ENCODE measurements around the gene TBC1D10A.
A peak's percentile ranks its signal among the peaks of the same experiment; 100 is the strongest.

Gene TBC1D10A

GRCh38 chr22:30297991-30298701, 28.6 kb downstream of the TBC1D10A start:
- no peak for DNase-seq

DNA sequence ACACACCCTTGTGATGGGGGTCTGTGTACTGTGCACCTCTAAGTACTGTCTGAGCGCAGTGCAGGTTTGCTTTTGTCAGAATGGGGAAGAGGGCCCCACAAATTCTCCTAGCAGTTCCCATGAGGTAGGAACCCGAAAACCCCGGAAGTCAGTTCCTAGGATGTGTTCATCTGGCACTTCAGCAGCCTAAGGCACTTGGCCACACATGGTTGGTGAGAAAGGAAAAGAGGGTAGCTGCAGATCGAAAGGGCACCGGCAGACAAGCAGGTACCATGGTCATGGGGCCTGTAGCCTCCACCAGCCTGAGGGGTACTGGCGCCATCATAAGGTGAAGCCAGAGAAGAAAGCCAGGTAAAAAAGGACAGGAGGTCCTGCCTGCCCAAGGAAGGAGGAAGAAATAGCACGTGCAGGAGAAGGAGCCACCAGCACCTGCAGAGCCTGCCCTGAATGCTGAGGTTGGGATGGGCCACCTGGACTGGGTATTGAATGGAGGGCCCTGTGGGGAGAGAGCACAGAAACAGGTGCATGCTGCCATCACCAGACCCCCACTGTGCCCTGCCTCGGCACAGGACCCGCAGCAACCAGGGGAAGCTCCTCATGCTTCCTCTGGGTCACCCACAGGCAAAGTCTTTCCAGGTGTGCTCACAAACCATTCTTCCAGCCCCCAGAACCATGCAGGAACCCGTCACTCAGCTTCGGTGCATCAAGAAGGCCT, 29.3 kb downstream of the TBC1D10A start:
- DNase-seq: no peak

DNA sequence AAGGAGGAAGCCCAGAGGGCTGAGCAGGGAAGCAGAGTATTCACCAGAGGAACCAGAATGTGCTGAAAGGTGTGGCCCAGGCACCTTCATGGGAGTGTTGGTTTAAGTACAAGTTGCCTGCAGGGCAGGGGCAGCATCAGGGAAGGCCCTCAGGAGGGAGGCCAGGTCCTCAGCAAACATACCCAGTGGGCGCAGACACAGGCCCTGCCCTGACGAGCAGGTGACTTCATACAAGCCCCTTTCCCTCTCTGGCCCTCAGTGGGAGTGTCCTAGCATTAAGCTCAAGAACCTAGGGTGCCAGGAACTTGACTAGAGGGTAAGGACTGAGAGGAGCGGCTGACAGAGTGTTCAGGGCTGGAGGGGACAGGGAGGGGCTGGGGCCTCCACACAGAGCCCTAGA, 29.9 kb downstream of the TBC1D10A start:
- no peak for DNase-seq

DNA sequence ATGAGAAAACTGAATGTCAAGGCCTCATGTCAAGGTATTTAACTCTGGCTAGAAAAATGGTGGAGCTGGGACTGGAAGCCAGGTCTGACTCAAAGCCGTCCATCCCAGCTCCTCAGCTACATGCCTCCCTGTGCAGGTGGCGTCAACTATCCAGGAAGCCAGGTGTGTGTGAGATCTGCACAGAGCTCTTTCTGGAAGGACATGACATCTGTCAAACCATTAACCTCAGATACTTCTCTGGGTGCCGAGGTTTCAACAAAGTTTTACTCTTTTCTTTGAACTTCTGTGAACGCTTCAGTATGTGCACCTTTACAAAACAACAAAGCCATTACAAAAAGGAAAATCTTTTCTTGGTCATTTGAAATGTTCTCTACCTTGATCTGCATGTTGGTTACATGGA, 30.4 kb downstream of the TBC1D10A start:
- DNase-seq: no peak

DNA sequence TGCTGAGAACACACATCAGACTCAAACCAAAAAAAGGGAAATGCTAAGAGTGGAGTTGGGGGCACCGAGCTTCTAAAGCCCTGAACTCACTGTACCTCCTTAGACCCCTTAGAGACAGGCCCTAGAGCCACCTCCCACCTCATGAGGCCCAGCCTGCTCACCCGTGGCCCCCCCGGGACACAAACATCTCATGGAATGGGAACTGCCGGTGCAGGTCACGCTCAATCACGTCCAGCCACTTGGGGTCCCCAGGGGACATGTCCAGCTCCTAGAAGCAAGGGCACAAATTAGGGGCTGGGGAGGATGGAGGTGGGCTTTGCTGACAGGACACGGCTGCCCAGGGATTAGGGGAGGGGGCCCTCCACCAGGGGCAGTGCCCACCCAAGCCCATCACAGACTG, 31.2 kb downstream of the TBC1D10A start:
- DNase-seq: no peak

DNA sequence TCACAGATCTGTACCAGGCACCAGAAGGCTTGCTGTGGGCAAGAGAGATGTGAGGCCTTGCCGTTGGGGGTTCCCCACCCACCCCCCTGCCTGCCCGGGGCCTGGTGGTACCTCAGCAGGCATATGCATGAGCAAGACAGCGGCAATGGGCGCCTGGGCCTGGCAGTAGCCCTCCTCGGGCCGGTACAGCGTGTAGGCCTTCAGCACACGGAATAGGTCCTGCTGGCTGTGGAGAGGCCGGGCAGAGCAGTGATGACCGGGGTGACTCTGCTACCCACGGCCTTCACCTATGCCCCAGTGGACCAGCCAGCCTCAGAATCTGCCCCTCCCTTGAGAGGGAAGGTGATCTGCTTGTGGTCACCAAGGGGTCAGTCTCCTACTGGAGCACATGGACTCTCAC, 31.9 kb downstream of the TBC1D10A start:
- no peak for DNase-seq

DNA sequence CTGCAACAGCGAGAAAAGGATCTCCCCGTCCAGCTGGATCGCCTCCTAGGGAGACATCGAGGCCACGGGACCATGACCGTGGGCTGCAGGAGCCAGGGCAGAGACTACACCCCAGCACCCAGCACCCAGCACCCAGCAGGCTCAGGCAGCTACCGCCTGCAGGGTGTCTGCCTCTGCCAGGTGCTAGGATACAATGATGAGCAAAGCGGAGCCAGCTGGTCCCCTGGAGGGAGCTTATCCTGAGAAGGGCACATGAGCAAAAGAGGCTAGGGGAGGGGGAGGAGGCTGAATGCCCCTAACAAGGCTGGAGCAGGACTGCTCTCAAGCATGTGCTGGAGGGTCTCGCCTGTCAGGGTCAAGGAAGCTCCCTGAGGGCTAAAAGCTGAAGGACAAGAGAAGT, 32.7 kb downstream of the TBC1D10A start:
- DNase-seq: no peak

- DNase-seq: no peak
Measured at GRCh38 chr22:30293026-30293425, 33.7 kb downstream of the TBC1D10A start.

DNA sequence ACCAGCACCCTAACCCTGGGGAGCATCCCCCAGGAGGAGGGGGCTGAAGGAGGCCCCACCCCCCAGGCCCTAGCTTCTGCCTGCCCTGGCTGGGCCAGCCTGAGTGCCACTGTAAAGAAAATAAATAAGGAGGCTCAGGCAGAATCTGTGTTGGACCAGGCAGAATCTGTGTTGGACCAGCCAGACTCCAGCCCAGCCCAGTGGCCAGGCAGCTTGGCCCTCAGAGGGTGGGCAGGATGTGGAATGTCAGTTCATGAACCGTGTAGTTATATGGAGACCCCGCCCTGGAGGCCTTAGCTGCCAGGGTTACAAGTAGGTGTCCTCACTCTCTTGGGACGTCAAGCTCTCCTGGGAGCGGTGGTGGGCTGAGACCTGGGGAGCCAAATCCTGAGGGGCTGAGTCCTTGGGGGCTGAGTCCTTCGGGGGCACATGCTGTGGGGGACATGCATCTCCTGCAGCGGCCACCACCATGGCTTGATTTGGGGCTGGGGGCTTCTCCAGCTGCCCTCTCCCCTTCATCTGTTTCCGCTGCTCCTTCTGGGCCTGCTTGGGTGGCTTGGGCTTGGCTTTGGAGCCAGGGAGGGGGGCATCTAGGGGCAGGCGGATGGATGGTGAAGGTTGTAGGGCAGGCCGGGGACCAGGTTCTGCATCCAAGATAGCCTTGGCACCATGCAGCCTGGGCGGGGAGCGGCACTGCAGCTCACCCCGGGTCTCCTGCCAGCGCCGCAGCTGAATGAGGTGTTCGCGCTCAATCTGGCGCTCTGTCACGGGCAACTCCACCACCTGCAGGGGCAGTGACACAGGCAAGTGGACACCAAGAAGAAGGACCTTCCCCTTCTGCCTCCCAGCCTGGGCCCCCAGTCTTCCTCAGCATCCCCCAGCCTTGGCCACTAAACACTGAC, 34.4 kb downstream of the TBC1D10A start:
- no peak for DNase-seq

GRCh38 chr22:30291058-30291892, 35.5 kb downstream of the TBC1D10A start:
- DNase-seq: no peak

- no peak for DNase-seq
Measured at GRCh38 chr22:30290342-30291057, 36.2 kb downstream of the TBC1D10A start.

DNA sequence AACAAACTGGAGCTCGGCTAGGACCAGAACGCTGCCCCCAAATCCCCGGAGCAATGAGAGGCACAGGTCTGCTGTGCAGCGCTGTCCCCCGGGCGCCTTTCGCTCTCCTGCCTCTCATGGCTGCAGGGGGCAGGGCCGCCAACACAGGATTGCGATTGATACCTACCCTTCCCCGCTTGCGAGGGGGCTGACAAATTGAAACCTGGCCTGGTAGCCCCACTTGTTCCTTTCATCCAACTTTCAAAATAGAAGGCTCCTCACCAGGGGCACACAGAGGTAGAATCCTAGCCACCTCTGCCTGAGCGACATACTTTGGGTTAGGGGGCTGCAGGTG, 36.8 kb downstream of the TBC1D10A start:
- no peak for DNase-seq

- DNase-seq: peak; percentile 97
Measured at GRCh38 chr22:30289141-30289979, 37.4 kb downstream of the TBC1D10A start, which contains the start of gene CASTOR1. Gene CASTOR1 (minus strand): TSS chr22:30289505. CDS start chr22:30289497, 8 bp downstream.

GRCh38 chr22:30288419-30289140, 38.2 kb downstream of the TBC1D10A start:
- no peak for DNase-seq

DNA sequence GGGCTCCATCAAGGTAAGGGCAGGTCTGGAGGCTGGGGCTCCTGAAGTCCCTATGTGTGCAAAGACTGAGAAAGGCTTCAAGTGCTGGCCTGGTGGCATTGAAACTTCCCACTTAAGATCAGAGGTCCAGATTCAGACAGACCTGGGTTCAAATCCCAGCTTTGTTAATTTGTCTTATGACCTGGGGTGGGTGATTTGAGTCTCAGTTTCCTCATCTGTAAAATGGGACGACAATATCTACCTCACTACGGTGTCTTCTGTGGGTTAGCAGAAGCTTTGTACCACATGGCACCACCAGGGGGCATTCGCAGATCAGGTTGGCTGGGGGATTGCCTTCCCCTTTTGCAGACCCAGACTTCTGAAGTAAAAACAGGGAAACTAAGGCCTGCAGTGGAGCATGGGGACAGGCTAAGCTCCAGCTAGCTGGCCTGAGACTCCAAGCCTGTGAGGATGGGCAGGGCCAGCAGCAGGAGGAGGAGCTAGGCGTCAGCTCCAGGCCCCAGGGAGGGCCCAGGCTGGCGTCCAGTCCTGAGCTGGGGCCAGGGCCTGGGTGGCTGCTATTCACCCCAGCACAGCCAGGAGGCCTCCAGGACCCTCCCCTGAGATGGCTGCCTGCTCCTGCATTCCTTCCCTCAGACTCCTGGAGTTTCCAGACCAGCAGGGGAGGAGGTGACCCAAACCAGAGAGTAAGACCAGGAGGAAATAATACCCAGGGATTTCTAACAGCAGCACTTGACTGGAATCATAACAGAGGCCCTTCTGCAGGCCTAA, 38.9 kb downstream of the TBC1D10A start:
- DNase-seq: peak; percentile 94

GRCh38 chr22:30286813-30287647, 39.7 kb downstream of the TBC1D10A start:
- peak; percentile 92 for DNase-seq

DNA sequence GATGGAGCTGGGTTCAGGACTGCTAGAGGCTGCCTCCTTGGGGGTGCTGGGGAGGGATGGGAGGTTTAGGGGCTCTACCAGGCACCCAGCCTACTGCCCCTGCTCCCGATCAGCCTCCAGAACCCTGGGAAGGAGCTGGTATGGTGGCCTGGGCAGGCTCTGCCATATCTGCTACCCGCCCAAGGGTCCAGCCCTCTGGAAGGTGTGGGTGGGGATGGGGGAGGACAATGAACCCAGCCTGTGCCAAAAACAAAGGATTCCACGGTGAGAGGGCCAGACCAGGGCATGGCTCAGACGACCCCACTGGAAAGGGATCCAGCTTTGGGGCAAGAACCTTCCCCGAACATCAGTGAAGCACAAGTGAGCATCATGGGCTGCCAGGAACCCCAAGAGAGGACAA, 40.4 kb downstream of the TBC1D10A start:
- DNase-seq: no peak

DNA sequence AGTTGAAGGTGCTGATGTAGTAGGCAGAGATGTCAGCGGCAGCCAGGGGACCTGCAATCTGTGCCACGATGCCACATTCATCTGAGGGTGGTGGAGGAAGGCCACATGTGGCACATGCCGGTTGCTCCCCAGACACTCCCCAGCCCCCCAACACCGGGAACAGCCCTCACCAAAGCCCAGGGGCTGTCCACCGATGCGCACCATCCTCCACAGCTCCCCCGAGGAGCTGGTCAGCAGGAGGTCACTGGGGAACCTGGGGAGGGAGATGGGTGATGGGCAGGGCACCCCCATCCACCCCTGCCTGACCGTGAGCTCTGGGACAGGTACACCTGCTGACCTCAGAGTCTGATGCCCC, 40.9 kb downstream of the TBC1D10A start:
- no peak for DNase-seq
